K562 (cell line): ENCODE measurements around the gene KCNK6. TPM values are rescaled to one million over a fixed set of nuclear protein-coding genes. Genes with fewer than 3 reads are reported as not detected.

ENCODE experiments used
- ATAC-seq: fragments of 200-7000 bp; cut with Tn5 transposase; 3 replicates; pipeline ENCODE4 v1.9.1; 2020; ENCODE audit warnings: moderate library complexity
- BruUV-seq: library from RNA; stranded (reverse); fragments of 400-500 nt; replicated peaks from 2 replicates; lab custom pipeline; 2021; lab: Mats Ljungman, UMichigan
- CTCF ChIA-PET: fragments of 300-600 bp; formaldehyde crosslinking; extraction: SDS; loops from one replicate; lab custom pipeline; 2021; ENCODE audit warnings: low intra/inter-chr PET ratio; lab: Yijun Ruan, JAX
- POLR2A ChIA-PET: fragments of 300-600, 350-650 bp; sonication (Branson Sonifier 250); formaldehyde crosslinking; extraction: SDS; loops from one replicate; lab custom pipeline; 2021; ENCODE audit warnings: antibody characterized with exemption, inconsistent platforms; lab: Yijun Ruan, JAX
- DNase-seq, 4 experiments: peaks; one replicate each; pipeline versions ENCODE4 v3.0.0 to v3.0.0-alpha.2; 2011 to 2018; ENCODE audit warnings: low spot score in 3 of 4, mixed read lengths in 3 of 4; ENCODE audit errors: extremely low read depth in 1 of 4
- FAIRE-seq: peaks from 2 replicates; lab custom pipeline; 2011; peaks lifted over from hg19 to GRCh38; lab: Jason Lieb, UNC
- H2AFZ ChIP-seq: 2 replicates; pipeline ENCODE4 v1.6.0; 2011; ENCODE audit warnings: low read depth, low read length, control low read depth, inconsistent platforms
- H3K27ac ChIP-seq: fragments of 200-600 bp; 3 replicates; pipeline ENCODE4 v1.8.0; 2011; ENCODE audit warnings: low read depth, mild to moderate bottlenecking, control low read depth, inconsistent platforms, low read length, moderate library complexity, mixed read lengths; ENCODE audit errors: extremely low read depth
- H3K27me3 ChIP-seq, 2 experiments: fragments of 300-600 bp in 1 of 2; 2 replicates in 1 of 2; 3 replicates in 1 of 2; pipeline versions ENCODE4 v1.6.0 to v1.8.0; 2011; ENCODE audit warnings: inconsistent platforms in 2 of 2, low read length in 2 of 2, mild to moderate bottlenecking in 1 of 2, mixed read lengths in 1 of 2, moderate library complexity in 1 of 2; ENCODE audit not compliant: control insufficient read depth in 2 of 2, insufficient read depth in 2 of 2
- H3K36me3 ChIP-seq: fragments of 300-600 bp; 3 replicates; pipeline ENCODE4 v1.8.0; 2011; ENCODE audit warnings: mild to moderate bottlenecking, low read length, inconsistent platforms; ENCODE audit not compliant: control insufficient read depth, insufficient read depth
- H3K4me1 ChIP-seq, 2 experiments: fragments of 200-600 bp in 1 of 2; replicated peaks in 1 of 2; 2 replicates in 1 of 2; 3 replicates in 1 of 2; pipeline versions ENCODE4 v1.5.1 to v1.8.0; 2011; ENCODE audit warnings: inconsistent platforms in 2 of 2, low read length in 2 of 2, mild to moderate bottlenecking in 1 of 2, mixed read lengths in 1 of 2, moderate library complexity in 1 of 2; ENCODE audit not compliant: control insufficient read depth in 2 of 2, insufficient read depth in 2 of 2
- H3K4me2 ChIP-seq: 2 replicates; pipeline ENCODE4 v1.6.1; 2011; ENCODE audit warnings: low read length, control low read depth, inconsistent platforms, mixed read lengths; ENCODE audit not compliant: insufficient read depth
- H3K4me3 ChIP-seq: fragments of 200-600 bp; sonication (generic), shearing (Covaris generic); 2 replicates; pipeline ENCODE4 v1.5.1; 2016; ENCODE audit warnings: control low read depth, inconsistent platforms
- H3K79me2 ChIP-seq: fragments of 200-600 bp; 3 replicates; pipeline ENCODE4 v1.8.0; 2011; ENCODE audit warnings: low read length, inconsistent platforms; ENCODE audit not compliant: control insufficient read depth, insufficient read depth
- H3K9ac ChIP-seq, 2 experiments: 2 replicates each; pipeline versions ENCODE4 v1.6.0 to v1.6.1; 2011; ENCODE audit warnings: low read depth in 2 of 2, low read length in 2 of 2, control low read depth in 1 of 2, inconsistent platforms in 1 of 2, mild to moderate bottlenecking in 1 of 2, mixed read lengths in 1 of 2; ENCODE audit not compliant: insufficient read depth in 1 of 2
- H3K9me1 ChIP-seq: one replicate; pipeline ENCODE4 v1.6.0; 2011; ENCODE audit warnings: inconsistent platforms, mild to moderate bottlenecking, low read length, moderate library complexity; ENCODE audit not compliant: control insufficient read depth, insufficient read depth
- H3K9me3 ChIP-seq: replicated peaks from 2 replicates; pipeline ENCODE4 v1.5.1; 2011; ENCODE audit warnings: low read depth, low read length, inconsistent platforms; ENCODE audit not compliant: control insufficient read depth, insufficient read depth
- H4K20me1 ChIP-seq: replicated peaks from 2 replicates; pipeline ENCODE4 v1.6.1; 2011; ENCODE audit warnings: low read length, inconsistent platforms, mixed read lengths; ENCODE audit not compliant: control insufficient read depth, insufficient read depth
- FOXJ3 ChIP-seq: sonication (generic); formaldehyde crosslinking; IDR thresholded peaks from 2 replicates; pipeline ENCODE4 v1.4.0; 2020; ENCODE audit warnings: mild to moderate bottlenecking, missing genetic modification reagents
- MCM3 ChIP-seq: fragments of 450-650 bp; IDR thresholded peaks from 2 replicates; pipeline ENCODE4 v1.6.1; 2016
- POLR2G ChIP-seq: fragments of 200-400 bp; formaldehyde crosslinking; IDR thresholded peaks from 2 replicates; pipeline ENCODE4 v1.6.1; 2017; ENCODE audit warnings: low read depth, mild to moderate bottlenecking, antibody characterized with exemption, low read length, moderate library complexity
- RAD21 ChIP-seq, 2 experiments: fragments of 250-450 bp in 1 of 2; fragments of 450-650 bp in 1 of 2; sonication (Bioruptor Pico) in 1 of 2; formaldehyde crosslinking in 1 of 2; IDR thresholded peaks in 1 of 2; conservative IDR thresholded peaks in 1 of 2; 2 replicates each; pipeline versions ENCODE4 v1.4.0 to v1.8.0; 2020 to 2022; ENCODE audit warnings: mild to moderate bottlenecking in 2 of 2, moderate library complexity in 1 of 2
- TBP ChIP-seq: optimal IDR thresholded peaks from 2 replicates; pipeline ENCODE3; 2011; ENCODE audit warnings: low read depth, low read length, improper control_type of control experiment
- WGBS: fragments of 100-300 bp; shearing (Covaris generic); methylation state at CpG from one replicate; pipeline ENCODE4 v1.1.6; 2016; ENCODE audit warnings: low coverage, mixed read lengths; ENCODE audit not compliant: insufficient coverage; ENCODE audit errors: missing lambda C conversion rate; 5-methylcytosine and 5-hydroxymethylcytosine counted together
- in situ Hi-C: fragments of 300-500 bp; cut with MboI; formaldehyde crosslinking; loops from 4 replicates; pipeline ENCODE4 v1.15.0; 2018; ENCODE audit warnings: inconsistent platforms, mixed read lengths
- intact Hi-C: fragments of 100-400 bp; cut with micrococcal nuclease; formaldehyde crosslinking; loops from 2 replicates; pipeline ENCODE4 v1.14.2; 2022
- polyA plus RNA-seq, 8 experiments: library from polyadenylated mRNA; depleted of rRNA in 4 of 8; stranded (reverse) in 5 of 8; unstranded in 3 of 8; fragments of >200 nt; fragmentation: Nextera tagmentation in 2 of 8; fragmentation: Illumina TruSeq in 1 of 8; extraction: Ambion mirVana in 2 of 8; extraction: Trizol in 1 of 8; gene quantifications; 2 replicates each; pipeline versions ENCODE4 v1.2.1 to v1.2.3, GENCODE V29; 2011 to 2014; ENCODE audit warnings: inconsistent platforms in 1 of 8, missing spikeins in 1 of 8
- total RNA-seq, 7 experiments: library from RNA; depleted of rRNA in 6 of 7; stranded (reverse); fragments of >200 nt in 6 of 7; fragmentation: Illumina TruSeq in 2 of 7; extraction: Trizol in 2 of 7; gene quantifications; 2 replicates each; pipeline versions ENCODE4 v1.2.1 to v1.2.3, GENCODE V29; 2011 to 2021; ENCODE audit warnings: low replicate concordance in 1 of 7

KCNK6 gene
- total and polyA plus RNA-seq, 9 of the 15 experiments (the other 6 are each of a cell fraction or from before 2014, with no cell fraction given), result 0.05 to 0.42 (median 0.15) TPM

DNA sequence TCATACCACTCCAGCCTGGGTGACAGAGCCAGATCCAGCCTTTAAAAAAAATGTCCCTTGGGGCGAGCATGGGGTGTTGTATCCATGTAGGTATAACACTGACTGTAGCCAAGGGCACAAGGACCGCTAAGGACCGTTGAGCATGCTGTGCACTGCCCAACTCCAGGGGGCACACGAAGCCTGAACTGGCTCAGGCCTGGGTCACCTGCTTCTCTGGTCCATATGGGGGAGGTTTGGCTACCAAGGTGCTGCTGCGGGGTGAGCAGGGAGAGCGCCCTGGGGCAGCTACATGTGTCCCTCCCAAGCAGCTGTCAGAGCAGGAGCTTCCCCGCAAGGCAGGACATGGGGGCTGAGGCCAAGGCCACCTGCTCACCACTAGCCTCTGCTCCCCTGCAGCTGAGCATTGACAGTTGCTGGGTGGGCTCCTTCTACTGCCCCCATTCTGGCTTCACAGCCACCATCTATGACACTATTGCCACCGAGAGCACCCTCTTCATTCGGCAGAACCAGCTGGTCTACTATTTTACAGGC lies 32.3 kb downstream of the KCNK6 start:
- no peak for FAIRE-seq
- POLR2A ChIA-PET, result interaction anchor here (0.7 to 2.0 kb wide), 3 partner anchors 8 to 35 kb away, joined by 3 to 8 read pairs (median 4); partner anchors contain the start of gene GGN
- no peak overlapping the region for H3K4me2 ChIP-seq

DNA sequence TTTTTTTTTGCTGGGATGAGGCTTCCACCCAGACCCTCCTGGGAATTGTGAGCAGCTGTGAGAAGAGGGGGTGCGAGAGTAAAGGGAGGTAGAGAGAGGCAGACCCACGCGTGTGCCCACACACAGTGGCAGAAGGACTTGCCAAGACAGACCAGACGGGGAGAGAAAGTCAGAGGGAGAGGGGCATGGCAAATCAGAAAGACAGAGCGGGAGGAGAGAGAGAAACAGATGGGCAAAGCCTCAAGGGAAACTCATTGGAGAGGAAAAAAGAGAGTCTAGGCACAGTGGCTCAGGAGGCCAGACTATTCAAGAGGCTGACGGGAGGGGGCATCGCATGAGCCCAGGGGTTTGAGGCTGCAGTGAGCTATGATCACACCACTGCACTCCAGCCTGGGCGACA lies 33.0 kb downstream of the KCNK6 start:
- no peak for TF ChIP-seq MCM3
- Histone ChIP-seq H3K9me1 (no peaks in the 10 kb centered on the region), H3K27ac (no peak overlapping the region), H3K4me3 (no peak overlapping the region), H4K20me1 (no peaks in the 10 kb centered on the region), H3K79me2 (no peaks in the 10 kb centered on the region), H3K27me3 (peaks cover 0 to 8% of the 10 kb centered on the region in 2 experiments; a peak in 2 of 5 replicates), H3K4me1 (peaks cover 0 to 4% of the 10 kb centered on the region in 2 experiments; a peak in 2 of 5 replicates), H3K36me3 (no peaks in the 10 kb centered on the region), H3K9me3 (no peaks in the 10 kb centered on the region), H2AFZ (no peak overlapping the region), H3K4me2 (no peak overlapping the region), H3K9ac (no peak overlapping the region)
- in situ Hi-C loops, result no loop called here
- ATAC-seq (no peak), DNase-seq (no peak), FAIRE-seq (no peak)
- ChIA-PET CTCF (no interaction called here), POLR2A (interaction anchor here (0.8 to 1.2 kb wide), 2 partner anchors 9 to 13 kb away, joined by 3 to 4 read pairs; no protein-coding TSS in a partner anchor)
- WGBS, result 45% methylated on average over 5 of the region's 8 CpGs
- BruUV-seq, result no TSS peak
- intact Hi-C loops, result no loop called here

More for the DNA sequence above, 32.3 kb downstream of the KCNK6 start:
- Histone ChIP-seq H3K9me3 (no peaks in the 10 kb centered on the region), H3K27ac (no peak overlapping the region), H3K36me3 (no peaks in the 10 kb centered on the region), H3K4me1 (peaks cover 0 to 4% of the 10 kb centered on the region in 2 experiments; a peak in 2 of 5 replicates), H3K4me3 (no peak overlapping the region), H4K20me1 (no peaks in the 10 kb centered on the region), H2AFZ (no peak overlapping the region), H3K9ac (peak overlapping the region in 1 of 2 experiments; percentile 76; a peak in 2 of 4 replicates), H3K9me1 (no peaks in the 10 kb centered on the region), H3K79me2 (no peaks in the 10 kb centered on the region), H3K27me3 (peaks cover 0 to 8% of the 10 kb centered on the region in 2 experiments; a peak in 2 of 5 replicates)
- CTCF ChIA-PET, result no interaction called here
- no peak for DNase-seq
- no TSS peak for BruUV-seq
- ATAC-seq, result peak; percentile 61
- in situ Hi-C loops (no loop called here), intact Hi-C loops (no loop called here)
- WGBS, result 38% methylated on average over 9 of the region's 9 CpGs
- 0 out of 2 replicates have a peak, but pooled peaks have one; percentile 33 for TF ChIP-seq POLR2G
- no peak for TF ChIP-seq FOXJ3 (CRISPR knock-in tag)
- TF ChIP-seq TBP, result no peak
- 0 out of 4 replicates have a peak, but pooled peaks of 1 of the 2 experiments have one; percentile 3 for TF ChIP-seq RAD21 (CRISPR knock-in tag; conservative IDR thresholded peaks at IDR 0.05 in 1 of 2, IDR thresholded peaks at IDR 0.05 in 1 of 2)
